Hematopoietic multipotent progenitor cell treated with erythropoietin and hydrocortisone succinate and interleukin-3 and kit ligand, for 17 days (in vitro differentiated cells): ENCODE measurements around the gene MLXIP.
"Not testable (repeated sequence)": the region's sequence is repeated elsewhere in the genome, so short reads cannot be mapped to it uniquely, and the experiment has no call there.

Experiments
- DNase-seq: peaks from one replicate; pipeline ENCODE4 v3.0.0-alpha.2; 2015; ENCODE audit warnings: low spot score

The MLXIP gene

GRCh38 chr12:122078141-122079032 is at the start of gene MLXIP:
TSS of gene MLXIP (plus strand) at chr12:122078756. CDS start at chr12:122078854, 98 bp downstream.
- DNase-seq = peak; percentile 96

- DNase-seq = no peak
Observed at GRCh38 chr12:122028905-122029560, 49.5 kb upstream of the MLXIP start.

- DNase-seq = no peak
Observed at GRCh38 chr12:122029620-122030423, 48.7 kb upstream of the MLXIP start.

GRCh38 chr12:122030424-122031035 is 48.0 kb upstream of the MLXIP start:
- DNase-seq = no peak

GRCh38 chr12:122031342-122032216 is 47.0 kb upstream of the MLXIP start:
- DNase-seq = peak; percentile 43

- DNase-seq = no peak
Observed at GRCh38 chr12:122032580-122032979, 46.0 kb upstream of the MLXIP start.

- DNase-seq = no peak
Observed at GRCh38 chr12:122035292-122035691, 43.3 kb upstream of the MLXIP start.

GRCh38 chr12:122036153-122036552 is 42.4 kb upstream of the MLXIP start:
- DNase-seq = no peak

- no peak for DNase-seq
Observed at GRCh38 chr12:122040579-122041386, 37.8 kb upstream of the MLXIP start.

GRCh38 chr12:122041458-122041857 is 37.1 kb upstream of the MLXIP start:
- DNase-seq = not testable (repeated sequence)

- DNase-seq = no peak
Observed at GRCh38 chr12:122042910-122043309, 35.6 kb upstream of the MLXIP start.

GRCh38 chr12:122043476-122043875 is 35.1 kb upstream of the MLXIP start:
- DNase-seq = no peak

- DNase-seq = no peak
Observed at GRCh38 chr12:122045262-122045661, 33.3 kb upstream of the MLXIP start.

GRCh38 chr12:122046145-122046544 is 32.4 kb upstream of the MLXIP start:
- no peak for DNase-seq

- DNase-seq = no peak
Observed at GRCh38 chr12:122048151-122048550, 30.4 kb upstream of the MLXIP start.

- no peak for DNase-seq
Observed at GRCh38 chr12:122049827-122050226, 28.7 kb upstream of the MLXIP start.

- DNase-seq = no peak
Observed at GRCh38 chr12:122050706-122051105, 27.9 kb upstream of the MLXIP start.

- no peak for DNase-seq
Observed at GRCh38 chr12:122051231-122051876, 27.2 kb upstream of the MLXIP start.

- no peak for DNase-seq
Observed at GRCh38 chr12:122052285-122052684, 26.3 kb upstream of the MLXIP start.
